ENCODE data around the gene SEMA3G. TPM values are rescaled to one million over a fixed set of nuclear protein-coding genes. Genes with fewer than 3 reads are reported as not detected.

SEMA3G gene
- total RNA-seq, 2 donors from 2014 or later: 0.08 to 0.82 TPM

DNA sequence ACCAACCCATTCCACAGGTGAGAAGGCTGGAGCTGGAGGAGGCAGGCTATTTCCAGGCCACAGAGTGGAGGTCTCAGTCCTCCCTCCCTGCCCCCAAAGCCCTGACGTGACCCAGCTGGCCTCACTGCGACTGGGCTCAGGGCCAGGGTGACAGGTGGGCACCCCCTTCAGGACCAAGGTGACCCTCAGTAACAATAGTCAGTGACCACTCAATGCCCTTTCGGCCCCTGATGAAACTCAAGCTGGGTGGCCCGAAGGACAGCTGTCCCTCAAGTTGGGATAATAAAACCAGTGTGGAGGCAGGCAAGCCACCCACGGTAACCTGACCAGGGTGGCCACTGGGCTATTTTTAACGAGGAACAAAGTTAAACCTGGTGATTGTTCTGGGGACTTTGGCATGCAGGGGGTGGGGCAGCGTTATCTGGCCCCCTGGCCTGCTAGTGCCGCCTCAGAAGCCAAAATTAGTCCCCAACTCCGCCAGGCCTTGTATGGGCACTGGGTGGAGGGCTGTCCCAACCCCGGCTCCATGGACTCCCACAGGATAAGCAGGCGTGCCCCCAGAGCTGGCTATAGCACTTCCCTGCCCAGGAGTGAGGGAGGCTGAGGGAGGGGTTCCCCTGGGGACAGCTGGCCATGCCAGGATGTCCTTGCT is 7.8 kb upstream of the SEMA3G start:
- H3K4me3 Mint-ChIP-seq: no peak overlapping the region
- peaks cover 22% of the 10 kb centered on the region for H3K4me1 Mint-ChIP-seq
- no peaks in the 10 kb centered on the region for H3K9me3 Mint-ChIP-seq
- H3K36me3 Mint-ChIP-seq (ENCODE audit: low read depth): peaks cover 25% of the 10 kb centered on the region
- H3K27me3 Mint-ChIP-seq: no peaks in the 10 kb centered on the region
- ATAC-seq (replicated peaks): no peak
- peak overlapping the region; percentile 25 for H3K27ac Mint-ChIP-seq

- Mint-ChIP-seq H3K4me1 (peaks cover 19% of the 10 kb centered on the region), H3K27ac (peak overlapping the region; percentile 25), H3K9me3 (no peaks in the 10 kb centered on the region), H3K27me3 (no peaks in the 10 kb centered on the region), H3K36me3 (ENCODE audit: low read depth) (peaks cover 19% of the 10 kb centered on the region), H3K4me3 (no peak overlapping the region)
- no peak for ATAC-seq (replicated peaks)
Measured at GRCh38 chr3:52452126-52452525, 7.2 kb upstream of the SEMA3G start.

GRCh38 chr3:52451237-52452083 is 6.6 kb upstream of the SEMA3G start:
- no peaks in the 10 kb centered on the region for H3K27me3 Mint-ChIP-seq

GRCh38 chr3:52450489-52451236 is 5.8 kb upstream of the SEMA3G start:
- no peaks in the 10 kb centered on the region for H3K9me3 Mint-ChIP-seq
- no peak for ATAC-seq (replicated peaks)
- H3K4me3 Mint-ChIP-seq: no peak overlapping the region
- H3K4me1 Mint-ChIP-seq: peaks cover 11% of the 10 kb centered on the region
- no peaks in the 10 kb centered on the region for H3K27me3 Mint-ChIP-seq
- H3K27ac Mint-ChIP-seq: no peak overlapping the region
- peaks cover 9% of the 10 kb centered on the region for H3K36me3 Mint-ChIP-seq (ENCODE audit: low read depth)

More at GRCh38 chr3:52451237-52452083, 6.6 kb upstream of the SEMA3G start:
- ATAC-seq (replicated peaks): no peak
- peaks cover 17% of the 10 kb centered on the region for H3K4me1 Mint-ChIP-seq
- no peaks in the 10 kb centered on the region for H3K9me3 Mint-ChIP-seq
- H3K27ac Mint-ChIP-seq: no peak overlapping the region
- H3K4me3 Mint-ChIP-seq: no peak overlapping the region
- H3K36me3 Mint-ChIP-seq (ENCODE audit: low read depth): peaks cover 16% of the 10 kb centered on the region

- H3K27ac Mint-ChIP-seq: peak overlapping the region; percentile 71
- no peak for ATAC-seq (replicated peaks)
- H3K4me3 Mint-ChIP-seq: no peak overlapping the region
- no peaks in the 10 kb centered on the region for H3K9me3 Mint-ChIP-seq
- no peaks in the 10 kb centered on the region for H3K27me3 Mint-ChIP-seq
- peaks cover 5% of the 10 kb centered on the region for H3K4me1 Mint-ChIP-seq
- no peaks in the 10 kb centered on the region for H3K36me3 Mint-ChIP-seq (ENCODE audit: low read depth)
Measured at GRCh38 chr3:52447512-52448355, 2.8 kb upstream of the SEMA3G start.

DNA sequence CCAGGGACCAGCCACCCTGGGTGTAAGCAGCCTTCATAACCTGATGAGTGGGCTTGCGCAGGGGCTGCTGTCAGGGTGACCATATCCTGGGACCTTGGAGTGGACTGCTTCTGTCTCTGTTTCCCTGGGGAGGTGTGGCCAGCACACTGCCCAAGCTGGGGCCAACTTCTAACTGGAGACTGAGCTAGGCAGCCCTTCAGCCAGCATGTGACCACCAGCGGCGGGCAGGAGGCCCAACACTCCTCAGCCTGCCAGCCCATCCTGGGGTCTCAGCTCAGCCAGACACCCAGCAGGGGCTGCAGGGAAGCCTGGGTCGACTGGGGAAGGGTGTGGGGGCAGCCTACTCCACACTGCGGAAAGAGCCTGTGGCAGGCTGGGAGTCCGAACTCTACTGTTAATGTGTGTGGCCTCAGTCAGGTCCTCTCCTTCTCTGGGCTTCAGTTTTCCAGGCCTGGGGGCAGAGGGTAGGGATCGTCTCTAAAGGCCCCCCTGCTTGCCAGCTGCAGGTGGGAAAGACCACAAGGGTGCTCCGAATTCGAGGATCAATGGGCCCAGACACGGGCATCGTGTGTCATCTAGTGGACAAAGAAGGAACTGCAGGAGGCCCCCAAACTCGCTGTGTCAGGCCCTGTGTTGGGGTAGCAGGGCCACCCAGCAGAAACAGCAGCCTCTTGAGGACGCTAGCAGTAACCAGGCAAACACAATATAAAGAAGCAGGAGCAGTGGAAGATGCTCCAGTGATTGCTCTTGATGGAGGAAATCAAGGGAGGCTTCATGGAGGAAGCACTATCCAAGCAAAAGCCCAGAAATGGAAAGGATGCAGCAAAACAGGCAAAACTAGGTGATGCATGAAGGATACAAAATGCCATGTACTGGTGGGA is 2.0 kb upstream of the SEMA3G start:
- Mint-ChIP-seq H3K4me1 (peaks cover 5% of the 10 kb centered on the region), H3K27me3 (no peaks in the 10 kb centered on the region), H3K9me3 (no peaks in the 10 kb centered on the region), H3K27ac (peak overlapping the region; percentile 71), H3K4me3 (no peak overlapping the region), H3K36me3 (ENCODE audit: low read depth) (no peaks in the 10 kb centered on the region)
- peak; percentile 65 for ATAC-seq (replicated peaks)

DNA sequence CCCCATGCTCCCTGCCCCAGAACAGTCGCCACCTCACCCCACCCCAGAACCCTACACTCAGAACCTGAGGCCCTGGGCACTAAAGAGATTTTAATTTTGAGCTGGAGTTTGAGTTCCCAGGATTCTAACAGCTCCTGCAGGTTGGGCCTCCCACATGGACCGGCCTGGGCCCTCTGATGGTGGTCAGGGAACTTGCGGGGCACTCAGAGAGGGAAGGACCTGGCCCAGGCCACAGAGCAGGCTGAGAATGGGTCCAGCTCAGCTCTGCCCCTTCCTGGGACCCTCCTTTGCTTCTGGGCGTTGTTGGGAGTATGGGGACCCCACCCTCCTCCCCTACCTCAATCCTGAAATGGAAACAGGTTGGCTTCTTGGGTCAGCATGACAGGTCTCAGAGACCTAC is 1.1 kb upstream of the SEMA3G start:
- no peak overlapping the region for H3K27ac Mint-ChIP-seq
- H3K27me3 Mint-ChIP-seq: no peaks in the 10 kb centered on the region
- no peak overlapping the region for H3K4me3 Mint-ChIP-seq
- H3K4me1 Mint-ChIP-seq: peaks cover 5% of the 10 kb centered on the region
- no peaks in the 10 kb centered on the region for H3K36me3 Mint-ChIP-seq (ENCODE audit: low read depth)
- no peaks in the 10 kb centered on the region for H3K9me3 Mint-ChIP-seq
- no peak for ATAC-seq (replicated peaks)

DNA sequence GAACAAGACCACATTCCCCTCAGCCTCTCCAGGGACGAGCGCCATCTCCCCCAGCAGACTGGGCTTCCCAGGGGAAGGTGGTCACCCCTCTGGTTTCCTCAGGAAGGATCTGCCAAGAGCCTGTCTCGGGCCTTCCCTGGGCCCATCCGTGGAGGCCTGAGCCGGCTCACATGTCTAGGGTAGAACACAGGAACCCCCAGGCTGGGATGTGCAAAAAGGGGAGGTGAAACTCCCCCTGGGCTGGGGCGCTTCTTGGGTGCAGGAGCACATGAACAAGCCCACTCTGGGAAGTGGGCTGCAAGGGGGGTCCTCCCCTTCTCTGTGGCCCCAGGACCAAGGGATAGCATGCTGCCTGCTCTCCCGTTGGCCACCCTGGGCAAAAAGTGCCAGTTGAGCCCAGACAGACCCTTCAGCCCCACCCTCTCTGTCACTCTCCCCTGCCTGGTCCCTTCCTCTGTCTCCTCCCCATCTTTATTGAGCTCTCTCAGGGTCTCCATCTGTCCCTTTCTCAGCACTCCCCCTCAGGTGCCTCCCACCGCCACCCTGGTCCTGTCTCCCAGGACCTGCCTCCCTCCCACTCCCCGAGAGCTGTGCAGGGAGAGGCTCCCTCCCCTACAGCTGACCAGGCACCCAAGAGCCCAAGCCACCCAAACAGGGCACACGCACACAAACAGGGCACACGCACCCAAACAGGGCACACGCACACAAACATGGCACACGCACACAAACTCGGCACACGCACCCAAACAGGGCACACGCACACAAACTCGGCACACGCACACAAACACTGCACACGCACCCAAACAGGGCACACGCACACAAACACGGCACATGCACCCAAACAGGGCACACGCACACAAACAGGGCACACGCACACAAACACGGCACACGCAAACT is 864 bp downstream of the SEMA3G start:
- H3K27ac Mint-ChIP-seq: no peak overlapping the region
- H3K27me3 Mint-ChIP-seq: no peaks in the 10 kb centered on the region
- ATAC-seq (replicated peaks): no peak
- H3K4me1 Mint-ChIP-seq: peaks cover 5% of the 10 kb centered on the region
- no peaks in the 10 kb centered on the region for H3K9me3 Mint-ChIP-seq
- H3K4me3 Mint-ChIP-seq: peak overlapping the region; percentile 17
- H3K36me3 Mint-ChIP-seq (ENCODE audit: low read depth): no peaks in the 10 kb centered on the region

- H3K27ac Mint-ChIP-seq: no peak overlapping the region
- H3K4me3 Mint-ChIP-seq: no peak overlapping the region
- no peaks in the 10 kb centered on the region for H3K27me3 Mint-ChIP-seq
- peaks cover 5% of the 10 kb centered on the region for H3K4me1 Mint-ChIP-seq
- no peaks in the 10 kb centered on the region for H3K9me3 Mint-ChIP-seq
- no peaks in the 10 kb centered on the region for H3K36me3 Mint-ChIP-seq (ENCODE audit: low read depth)
- ATAC-seq (replicated peaks): no peak
Measured at GRCh38 chr3:52443268-52443610, 1.7 kb downstream of the SEMA3G start.

GRCh38 chr3:52442409-52443267 is 2.3 kb downstream of the SEMA3G start:
- Mint-ChIP-seq H3K4me1 (peaks cover 5% of the 10 kb centered on the region), H3K9me3 (no peaks in the 10 kb centered on the region), H3K4me3 (no peak overlapping the region), H3K27me3 (no peaks in the 10 kb centered on the region), H3K36me3 (ENCODE audit: low read depth) (no peaks in the 10 kb centered on the region), H3K27ac (peak overlapping the region; percentile 17)
- ATAC-seq (replicated peaks): no peak

DNA sequence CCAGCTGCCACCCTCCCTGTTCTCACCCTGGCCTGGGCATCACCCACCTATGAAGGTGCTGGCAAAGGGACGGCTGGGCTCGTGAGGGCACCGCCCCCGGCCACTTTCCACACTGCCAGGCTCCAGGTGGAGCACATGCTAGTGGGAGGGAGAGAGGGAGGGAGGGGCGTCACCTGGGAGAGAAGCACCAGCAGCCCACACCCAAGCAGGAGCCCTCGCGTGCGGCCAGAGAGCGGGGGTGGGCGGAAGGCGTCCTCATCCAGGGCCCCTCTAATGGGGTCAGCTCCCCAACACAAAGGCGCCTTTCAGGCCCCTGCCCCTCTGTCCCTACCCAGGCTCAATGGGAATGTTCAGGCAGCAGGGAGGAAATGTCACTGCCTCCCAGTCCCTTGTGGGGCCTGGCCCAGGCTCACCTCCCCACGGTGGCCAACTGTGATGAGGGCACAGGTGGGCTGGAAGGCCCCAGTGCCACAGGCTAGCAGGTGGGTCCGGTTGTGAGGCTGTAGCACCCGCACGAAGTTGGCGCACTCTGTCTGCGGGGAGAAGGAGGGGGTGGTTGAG is 3.1 kb downstream of the SEMA3G start:
- Mint-ChIP-seq H3K4me1 (peaks cover under 1% of the 10 kb centered on the region), H3K36me3 (ENCODE audit: low read depth) (no peaks in the 10 kb centered on the region), H3K9me3 (no peaks in the 10 kb centered on the region), H3K27me3 (no peaks in the 10 kb centered on the region), H3K27ac (no peak overlapping the region), H3K4me3 (no peak overlapping the region)
- no peak for ATAC-seq (replicated peaks)
